Measurements from ENCODE around the gene FOXJ3.

DNA sequence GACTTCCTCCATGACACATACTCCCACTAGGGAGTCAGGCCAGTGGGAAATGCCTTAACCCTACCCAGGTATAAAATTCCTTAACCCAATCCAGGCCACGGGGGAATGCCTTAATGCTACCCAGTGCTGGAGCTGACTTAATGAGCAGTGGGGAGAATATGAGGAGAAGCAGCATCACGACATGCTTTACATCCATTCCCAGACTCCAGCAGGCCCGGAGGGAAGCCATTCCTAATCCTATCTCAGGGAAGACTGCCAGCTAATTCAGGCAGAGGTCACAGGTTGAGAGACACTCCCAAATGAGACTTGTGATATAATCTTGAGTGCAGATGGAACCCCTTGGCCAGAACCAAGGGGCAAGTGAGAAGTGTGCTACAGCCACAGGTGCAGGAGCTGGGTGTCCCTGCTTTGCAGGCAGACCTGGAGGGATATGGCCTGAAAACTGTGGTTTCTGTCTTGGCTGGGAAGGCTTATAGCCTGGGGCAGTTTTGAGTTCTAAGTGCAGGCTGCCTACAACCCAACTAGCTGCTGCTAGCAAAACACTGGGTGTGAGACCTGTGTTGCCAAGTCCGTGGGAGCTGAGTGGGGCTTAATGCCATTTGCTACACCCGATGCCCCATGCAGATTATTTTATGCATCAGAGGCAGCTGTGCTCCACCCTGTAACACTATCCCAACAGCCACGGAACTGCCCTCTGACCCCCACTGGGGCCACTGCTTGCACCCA, 125.3 kb downstream of the FOXJ3 start:
- TF ChIP-seq MXI1 (IDR thresholded peaks at IDR 0.05; ENCODE audit: borderline replicate concordance, low read depth, low read length): no peak
- no peak for TF ChIP-seq CEBPB (IDR thresholded peaks at IDR 0.05; ENCODE audit: low read depth, low read length)
- TF ChIP-seq, protein P1, sequence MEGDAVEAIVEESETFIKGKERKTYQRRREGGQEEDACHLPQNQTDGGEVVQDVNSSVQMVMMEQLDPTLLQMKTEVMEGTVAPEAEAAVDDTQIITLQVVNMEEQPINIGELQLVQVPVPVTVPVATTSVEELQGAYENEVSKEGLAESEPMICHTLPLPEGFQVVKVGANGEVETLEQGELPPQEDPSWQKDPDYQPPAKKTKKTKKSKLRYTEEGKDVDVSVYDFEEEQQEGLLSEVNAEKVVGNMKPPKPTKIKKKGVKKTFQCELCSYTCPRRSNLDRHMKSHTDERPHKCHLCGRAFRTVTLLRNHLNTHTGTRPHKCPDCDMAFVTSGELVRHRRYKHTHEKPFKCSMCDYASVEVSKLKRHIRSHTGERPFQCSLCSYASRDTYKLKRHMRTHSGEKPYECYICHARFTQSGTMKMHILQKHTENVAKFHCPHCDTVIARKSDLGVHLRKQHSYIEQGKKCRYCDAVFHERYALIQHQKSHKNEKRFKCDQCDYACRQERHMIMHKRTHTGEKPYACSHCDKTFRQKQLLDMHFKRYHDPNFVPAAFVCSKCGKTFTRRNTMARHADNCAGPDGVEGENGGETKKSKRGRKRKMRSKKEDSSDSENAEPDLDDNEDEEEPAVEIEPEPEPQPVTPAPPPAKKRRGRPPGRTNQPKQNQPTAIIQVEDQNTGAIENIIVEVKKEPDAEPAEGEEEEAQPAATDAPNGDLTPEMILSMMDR (conservative IDR thresholded peaks at IDR 0.05; ENCODE audit: low read depth, low read length): no peak
- no peak for TF ChIP-seq POLR2A (IDR thresholded peaks at IDR 0.05; ENCODE audit: low read depth, low read length)
- TF ChIP-seq, protein P2, sequence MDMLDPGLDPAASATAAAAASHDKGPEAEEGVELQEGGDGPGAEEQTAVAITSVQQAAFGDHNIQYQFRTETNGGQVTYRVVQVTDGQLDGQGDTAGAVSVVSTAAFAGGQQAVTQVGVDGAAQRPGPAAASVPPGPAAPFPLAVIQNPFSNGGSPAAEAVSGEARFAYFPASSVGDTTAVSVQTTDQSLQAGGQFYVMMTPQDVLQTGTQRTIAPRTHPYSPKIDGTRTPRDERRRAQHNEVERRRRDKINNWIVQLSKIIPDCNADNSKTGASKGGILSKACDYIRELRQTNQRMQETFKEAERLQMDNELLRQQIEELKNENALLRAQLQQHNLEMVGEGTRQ (IDR thresholded peaks at IDR 0.05; ENCODE audit: low read depth, low read length): no peak
- TF ChIP-seq SMC3 (IDR thresholded peaks at IDR 0.05; ENCODE audit: low read depth, low read length): no peak
- no peak for TF ChIP-seq RAD21 (IDR thresholded peaks at IDR 0.05; ENCODE audit: low read length)
- no peak for TF ChIP-seq RFX5 (IDR thresholded peaks at IDR 0.05; ENCODE audit: low read depth, low read length)
- no peak for TF ChIP-seq MAFK (IDR thresholded peaks at IDR 0.05; ENCODE audit: low read depth, low read length)
- no peak for TF ChIP-seq RCOR1 (IDR thresholded peaks at IDR 0.05; ENCODE audit: insufficient replicate concordance, low read length)

All from IMR-90 (cell line).